HFFc6 (cell line): ENCODE measurements around the gene MALRD1. TPM values are rescaled to one million over a fixed set of nuclear protein-coding genes. Genes with fewer than 3 reads are reported as not detected.

Source experiments
- DNase-seq: peaks from one replicate; pipeline ENCODE4 v3.0.0-alpha.2; 2018
- H3K27ac Mint-ChIP-seq: 2 replicates; pipeline ENCODE4 v1.8.0; 2020; ENCODE audit warnings: mild to moderate bottlenecking, mixed read lengths
- H3K27me3 Mint-ChIP-seq: 2 replicates; pipeline ENCODE4 v1.8.0; 2021; ENCODE audit warnings: mild to moderate bottlenecking, moderate library complexity, mixed read lengths; ENCODE audit not compliant: insufficient read depth
- H3K36me3 Mint-ChIP-seq: 2 replicates; pipeline ENCODE4 v1.8.0; 2021; ENCODE audit warnings: low read depth, mixed read lengths
- H3K4me1 Mint-ChIP-seq: 2 replicates; pipeline ENCODE4 v1.8.0; 2020; ENCODE audit warnings: low read depth, mixed read lengths
- H3K4me3 Mint-ChIP-seq: 2 replicates; pipeline ENCODE4 v1.8.0; 2020; ENCODE audit warnings: mild to moderate bottlenecking, moderate library complexity, mixed read lengths
- H3K9me3 Mint-ChIP-seq: 2 replicates; pipeline ENCODE4 v1.8.0; 2020; ENCODE audit warnings: mild to moderate bottlenecking, mixed read lengths
- total RNA-seq, 6 experiments: library from RNA; stranded (reverse); fragmentation: NEBNext Ultra II Directional; extraction: Animal tissue kit (Norgen Biotek cat#: 25700); gene quantifications; 2 replicates in 1 of 6; 3 replicates in 5 of 6; pipeline ENCODE4 v1.2.3, GENCODE V29; 2021
- TF ChIP-seq, protein P1 (sequence below): fragments of 200-600 bp; sonication (generic); IDR thresholded peaks from 2 replicates; pipeline ENCODE4 v1.5.0; 2021; ENCODE audit warnings: antibody characterized with exemption, mild to moderate bottlenecking

MALRD1 gene
- total RNA-seq, 6 experiments from 2014 or later, result not detected

DNA sequence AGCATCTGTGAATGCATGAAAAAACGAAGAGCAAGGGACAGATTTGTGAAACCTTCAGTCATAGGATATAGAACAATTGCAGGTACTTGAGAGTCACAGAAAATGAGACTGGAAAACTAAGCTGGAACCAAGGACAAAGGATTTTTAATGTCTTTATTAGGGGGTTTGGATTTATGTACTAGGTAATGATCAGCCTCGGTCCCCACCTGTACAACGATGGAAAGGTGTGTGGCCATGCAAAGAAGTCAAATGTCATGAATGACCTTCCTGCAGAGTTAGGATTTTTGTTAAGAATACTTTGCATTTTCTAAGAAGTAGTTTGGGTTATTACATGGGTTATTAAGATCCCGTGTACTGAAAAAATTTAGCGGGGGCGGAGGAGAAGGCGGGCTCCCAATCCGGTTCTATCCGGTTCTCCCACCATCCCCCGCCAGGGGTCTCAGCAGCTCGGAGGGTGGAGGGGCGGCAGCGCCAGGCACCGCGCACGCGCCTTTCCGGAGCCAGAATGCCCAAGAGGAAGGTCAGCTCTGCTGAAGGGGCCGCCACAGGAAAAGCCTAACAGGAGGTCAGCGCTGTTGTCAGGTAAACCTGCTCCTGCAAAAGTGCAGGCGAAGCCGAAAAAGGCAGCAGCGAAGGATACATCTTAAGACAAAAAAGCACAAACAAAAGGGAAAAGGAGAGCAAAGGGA is 440.1 kb downstream of the MALRD1 start:
- Mint-ChIP-seq H3K4me1 (no peaks in the 10 kb centered on the region), H3K27me3 (no peaks in the 10 kb centered on the region), H3K27ac (no peak overlapping the region), H3K4me3 (no peak overlapping the region), H3K36me3 (no peaks in the 10 kb centered on the region), H3K9me3 (peaks cover 23% of the 10 kb centered on the region)
- TF ChIP-seq, protein P1, sequence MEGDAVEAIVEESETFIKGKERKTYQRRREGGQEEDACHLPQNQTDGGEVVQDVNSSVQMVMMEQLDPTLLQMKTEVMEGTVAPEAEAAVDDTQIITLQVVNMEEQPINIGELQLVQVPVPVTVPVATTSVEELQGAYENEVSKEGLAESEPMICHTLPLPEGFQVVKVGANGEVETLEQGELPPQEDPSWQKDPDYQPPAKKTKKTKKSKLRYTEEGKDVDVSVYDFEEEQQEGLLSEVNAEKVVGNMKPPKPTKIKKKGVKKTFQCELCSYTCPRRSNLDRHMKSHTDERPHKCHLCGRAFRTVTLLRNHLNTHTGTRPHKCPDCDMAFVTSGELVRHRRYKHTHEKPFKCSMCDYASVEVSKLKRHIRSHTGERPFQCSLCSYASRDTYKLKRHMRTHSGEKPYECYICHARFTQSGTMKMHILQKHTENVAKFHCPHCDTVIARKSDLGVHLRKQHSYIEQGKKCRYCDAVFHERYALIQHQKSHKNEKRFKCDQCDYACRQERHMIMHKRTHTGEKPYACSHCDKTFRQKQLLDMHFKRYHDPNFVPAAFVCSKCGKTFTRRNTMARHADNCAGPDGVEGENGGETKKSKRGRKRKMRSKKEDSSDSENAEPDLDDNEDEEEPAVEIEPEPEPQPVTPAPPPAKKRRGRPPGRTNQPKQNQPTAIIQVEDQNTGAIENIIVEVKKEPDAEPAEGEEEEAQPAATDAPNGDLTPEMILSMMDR, result no peak
- DNase-seq, result no peak

DNA sequence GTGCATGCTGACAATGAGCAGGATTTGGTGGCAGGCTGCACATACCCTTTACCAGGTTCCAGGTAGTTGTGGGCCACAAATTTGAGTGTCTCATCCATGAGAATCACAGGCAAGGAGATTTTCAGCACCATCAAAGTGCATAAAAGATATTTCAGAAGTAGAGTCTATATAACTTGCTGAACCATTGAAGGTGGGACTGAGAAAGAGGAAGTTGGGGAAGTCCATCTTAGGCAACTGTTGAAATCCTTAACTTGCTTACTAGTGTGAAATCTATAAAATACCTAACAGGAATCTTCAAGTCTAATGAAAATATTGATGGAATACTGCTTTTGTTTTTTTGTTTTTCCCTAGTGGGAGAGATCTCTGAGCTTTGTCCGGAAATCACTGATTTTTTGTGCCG is 442.6 kb downstream of the MALRD1 start:
- Mint-ChIP-seq H3K4me3 (no peak overlapping the region), H3K27me3 (no peaks in the 10 kb centered on the region), H3K27ac (no peak overlapping the region), H3K4me1 (no peaks in the 10 kb centered on the region), H3K9me3 (peaks cover 42% of the 10 kb centered on the region), H3K36me3 (no peaks in the 10 kb centered on the region)
- TF ChIP-seq, protein P1, result no peak
- DNase-seq, result no peak

- Mint-ChIP-seq H3K4me1 (no peaks in the 10 kb centered on the region), H3K27me3 (no peaks in the 10 kb centered on the region), H3K27ac (no peak overlapping the region), H3K9me3 (peaks cover 41% of the 10 kb centered on the region), H3K4me3 (no peak overlapping the region), H3K36me3 (no peaks in the 10 kb centered on the region)
- no peak for DNase-seq
- TF ChIP-seq, protein P1, result no peak
These were observed 445.3 kb downstream of the MALRD1 start for GRCh38 chr10:19493917-19494316.

GRCh38 chr10:19497026-19497425 is 448.4 kb downstream of the MALRD1 start:
- Mint-ChIP-seq H3K27me3 (no peaks in the 10 kb centered on the region; the same call in 1 of the 2 replicates), H3K36me3 (no peaks in the 10 kb centered on the region)

DNA sequence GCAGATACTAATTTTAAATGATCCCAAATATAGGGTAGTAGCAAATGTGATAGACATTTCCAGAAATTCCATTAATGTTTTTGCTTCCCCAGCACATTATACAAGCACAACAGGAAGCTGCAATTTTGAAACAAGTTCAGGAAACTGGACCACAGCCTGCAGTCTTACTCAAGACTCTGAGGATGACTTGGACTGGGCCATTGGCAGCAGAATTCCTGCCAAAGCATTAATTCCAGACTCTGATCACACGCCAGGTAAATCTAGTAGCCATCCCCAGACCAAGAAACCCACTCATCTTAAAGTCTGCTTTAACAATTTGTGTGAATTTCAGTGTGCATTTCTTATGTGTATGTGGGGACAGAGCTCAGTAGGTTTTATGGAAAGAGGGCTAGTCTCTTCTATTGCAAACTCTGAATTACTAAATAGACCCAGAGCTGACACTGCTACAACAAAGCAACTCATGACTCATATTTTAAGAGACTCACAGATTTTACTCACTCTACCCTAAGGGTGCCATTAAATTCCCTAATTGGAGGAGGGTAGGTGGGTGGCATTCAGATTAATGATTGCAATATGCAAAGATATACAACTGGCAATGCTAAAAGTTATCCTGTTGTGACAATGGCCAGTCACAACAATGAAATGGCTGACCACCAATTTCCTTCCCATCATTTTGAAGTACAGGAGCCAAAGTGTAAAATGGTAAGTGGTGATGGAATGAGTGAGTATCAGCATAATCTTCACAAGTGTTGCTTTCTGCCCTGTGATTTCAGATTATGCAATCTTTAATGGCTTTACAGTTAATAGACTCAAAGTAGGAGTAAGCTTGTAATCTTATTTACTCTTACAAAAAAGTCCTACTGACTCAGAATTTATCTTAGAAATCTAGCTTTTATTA is 450.0 kb downstream of the MALRD1 start:
- no peak overlapping the region for H3K4me3 Mint-ChIP-seq
- no peaks in the 10 kb centered on the region for H3K36me3 Mint-ChIP-seq
- TF ChIP-seq, protein P1, result no peak
- peaks cover 37% of the 10 kb centered on the region; the same call in 1 of the 2 replicates for H3K9me3 Mint-ChIP-seq
- DNase-seq, result no peak
- H3K27ac Mint-ChIP-seq, result no peak overlapping the region
- no peaks in the 10 kb centered on the region; the same call in 1 of the 2 replicates for H3K27me3 Mint-ChIP-seq
- no peaks in the 10 kb centered on the region for H3K4me1 Mint-ChIP-seq

More at GRCh38 chr10:19497026-19497425, 448.4 kb downstream of the MALRD1 start:
- no peak overlapping the region for H3K4me3 Mint-ChIP-seq
- H3K4me1 Mint-ChIP-seq, result no peaks in the 10 kb centered on the region
- DNase-seq, result no peak
- peaks cover 40% of the 10 kb centered on the region; the same call in 1 of the 2 replicates for H3K9me3 Mint-ChIP-seq
- no peak overlapping the region for H3K27ac Mint-ChIP-seq
- TF ChIP-seq, protein P1, result no peak
